HepG2 (cell line): Measurements from ENCODE around the gene ZMAT2. TPM values are rescaled to one million over a fixed set of nuclear protein-coding genes. Genes with fewer than 3 reads are reported as not detected.
A peak's percentile ranks its signal among the peaks of the same experiment; 100 is the strongest.

Experiments
- FOXA1 ChIP-seq, 2 experiments: fragments of 450-650 bp in 1 of 2; sonication (generic) in 1 of 2; formaldehyde crosslinking in 1 of 2; IDR thresholded peaks; 2 replicates each; pipeline versions ENCODE4 v1.4.0 to v1.6.1; 2016 to 2020; ENCODE audit warnings: missing genetic modification reagents in 1 of 2
- NCOR1 ChIP-seq: fragments of 200-600 bp; sonication (generic); IDR thresholded peaks from 2 replicates; pipeline ENCODE4 v1.7.0; 2017; ENCODE audit warnings: antibody characterized with exemption, low read length, borderline replicate concordance
- NFE2L1 ChIP-seq: sonication (generic); formaldehyde crosslinking; IDR thresholded peaks from 2 replicates; pipeline ENCODE4 v1.4.0; 2020; ENCODE audit warnings: missing genetic modification reagents, mild to moderate bottlenecking, borderline replicate concordance
- PAX8 ChIP-seq: sonication (generic); formaldehyde crosslinking; IDR thresholded peaks from 2 replicates; pipeline ENCODE4 v1.8.0; 2022; ENCODE audit warnings: mild to moderate bottlenecking, missing genetic modification reagents, borderline replicate concordance
- REPIN1 ChIP-seq: sonication (generic); formaldehyde crosslinking; IDR thresholded peaks from 2 replicates; pipeline ENCODE4 v1.8.0; 2022; ENCODE audit warnings: missing genetic modification reagents, low read depth, mild to moderate bottlenecking, borderline replicate concordance
- TBX3 ChIP-seq: fragments of 450-650 bp; IDR thresholded peaks from 2 replicates; pipeline ENCODE4 v1.6.1; 2017; ENCODE audit warnings: antibody characterized with exemption, mild to moderate bottlenecking, inconsistent platforms, borderline replicate concordance
- TFAP4 ChIP-seq: sonication (generic); IDR thresholded peaks from 2 replicates; pipeline ENCODE4 v1.6.1; 2016; ENCODE audit warnings: low read depth, borderline replicate concordance
- ZBTB20 ChIP-seq: sonication (generic); formaldehyde crosslinking; IDR thresholded peaks from 2 replicates; pipeline ENCODE4 v1.8.1; 2023; ENCODE audit warnings: missing genetic modification reagents, low read depth, mild to moderate bottlenecking, borderline replicate concordance
- ZBTB44 ChIP-seq: sonication (generic); formaldehyde crosslinking; IDR thresholded peaks from 2 replicates; pipeline ENCODE4 v1.4.0; 2020; ENCODE audit warnings: missing genetic modification reagents
- ZBTB49 ChIP-seq: sonication (generic); formaldehyde crosslinking; IDR thresholded peaks from 2 replicates; pipeline ENCODE4 v1.4.0; 2020; ENCODE audit warnings: missing genetic modification reagents, borderline replicate concordance
- ZNF160 ChIP-seq: sonication (generic); formaldehyde crosslinking; IDR thresholded peaks from 2 replicates; pipeline ENCODE4 v1.8.0; 2022; ENCODE audit warnings: mild to moderate bottlenecking, inconsistent platforms, missing genetic modification reagents
- ZNF256 ChIP-seq: sonication (generic); formaldehyde crosslinking; conservative IDR thresholded peaks from 2 replicates; pipeline ENCODE4 v1.4.0; 2020; ENCODE audit warnings: missing genetic modification reagents
- ZNF546 ChIP-seq: sonication (generic); formaldehyde crosslinking; conservative IDR thresholded peaks from 2 replicates; pipeline ENCODE4 v1.8.1; 2023; ENCODE audit warnings: mild to moderate bottlenecking, missing genetic modification reagents
- ZNF616 ChIP-seq: sonication (generic); formaldehyde crosslinking; IDR thresholded peaks from 2 replicates; pipeline ENCODE4 v1.5.0; 2020; ENCODE audit warnings: low read depth, mild to moderate bottlenecking, missing genetic modification reagents
- ZNF639 ChIP-seq: conservative IDR thresholded peaks from 2 replicates; pipeline ENCODE4 v1.6.1; 2018; ENCODE audit warnings: missing genetic modification reagents
- ZNF674 ChIP-seq: sonication (generic); formaldehyde crosslinking; IDR thresholded peaks from 2 replicates; pipeline ENCODE4 v1.5.0; 2020; ENCODE audit warnings: low read depth, mild to moderate bottlenecking, missing genetic modification reagents
- ZNF691 ChIP-seq: sonication (generic); formaldehyde crosslinking; IDR thresholded peaks from 2 replicates; pipeline ENCODE4 v1.4.0; 2020; ENCODE audit warnings: missing genetic modification reagents, low read depth, mild to moderate bottlenecking, borderline replicate concordance
- ZNF737 ChIP-seq: sonication (generic); formaldehyde crosslinking; IDR thresholded peaks from 2 replicates; pipeline ENCODE4 v1.5.0; 2020; ENCODE audit warnings: missing genetic modification reagents, mild to moderate bottlenecking, borderline replicate concordance
- ZNF850 ChIP-seq: sonication (generic); formaldehyde crosslinking; conservative IDR thresholded peaks from 2 replicates; pipeline ENCODE4 v1.9.0; 2021; ENCODE audit warnings: mild to moderate bottlenecking, missing genetic modification reagents
- polyA plus RNA-seq, 8 experiments: library from polyadenylated mRNA; depleted of rRNA in 3 of 8; stranded (reverse) in 7 of 8; unstranded in 1 of 8; fragments of >200 nt; fragmentation: Illumina TruSeq in 4 of 8; extraction: Trizol in 4 of 8; gene quantifications; 2 replicates each; pipeline versions ENCODE4 v1.2.1 to v1.2.3, GENCODE V29; 2011 to 2016; ENCODE audit warnings: low read depth in 4 of 8, missing spikeins in 1 of 8, mixed read lengths in 1 of 8; ENCODE audit not compliant: insufficient read depth in 1 of 8
- total RNA-seq, 5 experiments: library from RNA; depleted of rRNA; stranded (reverse); fragments of >200 nt; fragmentation: Illumina TruSeq; extraction: Trizol; gene quantifications; 2 replicates each; pipeline ENCODE4 v1.2.3, GENCODE V29; 2016; ENCODE audit warnings: low read depth in 1 of 5

Gene ZMAT2
- total and polyA plus RNA-seq, 2 of the 13 experiments (the other 11 are each of a cell fraction or from before 2014, with no cell fraction given) = 35.4 to 92.8 TPM

- TF ChIP-seq ZNF691 (no peak), FOXA1 (IDR thresholded peaks at IDR 0.05) (no peak), FOXA1 (CRISPR knock-in tag; IDR thresholded peaks at IDR 0.05) (no peak), ZBTB49 (CRISPR knock-in tag) (no peak), ZNF546 (CRISPR knock-in tag) (no peak), NCOR1 (no peak), ZNF737 (CRISPR knock-in tag) (no peak), ZNF616 (no peak), ZNF674 (CRISPR knock-in tag) (no peak), ZNF256 (CRISPR knock-in tag) (0 out of 2 replicates have a peak, but pooled peaks have one; percentile 40), ZNF639 (CRISPR knock-in tag) (no peak), ZBTB20 (CRISPR knock-in tag) (no peak; the same call in 1 of the 2 replicates), NFE2L1 (CRISPR knock-in tag) (no peak), REPIN1 (CRISPR knock-in tag) (peak; percentile 48; the same call in 1 of the 2 replicates), ZNF160 (CRISPR knock-in tag) (no peak), TBX3 (no peak), TFAP4 (no peak), ZNF850 (CRISPR knock-in tag) (no peak), ZBTB44 (CRISPR knock-in tag) (no peak), PAX8 (CRISPR knock-in tag) (no peak)
Measured at GRCh38 chr5:140725799-140726471, 25.7 kb downstream of the ZMAT2 start (continued).
